ENCODE results near the gene YIF1A.
"Not testable (repeated sequence)": the region's sequence is repeated elsewhere in the genome, so short reads cannot be mapped to it uniquely, and the experiment has no call there.

The YIF1A gene

DNA sequence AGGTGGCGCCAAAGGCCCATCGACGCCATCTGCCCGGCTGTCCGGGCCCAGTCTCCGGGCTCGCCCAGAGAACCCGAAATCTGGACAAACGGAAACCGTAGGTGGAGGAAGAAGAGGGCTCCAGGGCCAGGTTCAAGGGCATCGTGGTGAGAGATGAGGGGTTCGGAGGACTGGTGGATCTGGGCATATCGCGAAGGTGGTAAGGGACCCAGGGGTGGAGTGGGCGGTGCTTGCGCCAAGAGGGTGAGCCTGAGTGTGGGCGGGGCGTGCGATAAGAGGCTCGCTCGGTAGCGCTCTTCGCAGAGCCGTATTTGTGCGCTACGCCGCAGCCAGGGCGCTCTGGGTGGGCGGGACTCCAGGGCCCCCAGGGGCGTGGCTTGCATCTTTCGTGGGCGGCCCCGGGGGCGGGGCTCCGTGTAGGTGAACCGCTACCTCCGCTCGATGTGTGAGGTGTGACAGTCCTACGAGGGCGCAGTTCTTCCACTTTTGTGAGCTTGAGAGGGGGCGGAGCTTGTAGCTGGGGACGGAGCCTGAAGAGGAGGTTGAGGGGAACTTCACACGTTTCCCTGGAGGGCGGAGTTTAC, 23.1 kb upstream of the YIF1A start:
- DNase-seq (ENCODE audit: low read depth in 2 of 3, low spot score in 2 of 3): peak; percentile 91 to 96 (median 95)

DNA sequence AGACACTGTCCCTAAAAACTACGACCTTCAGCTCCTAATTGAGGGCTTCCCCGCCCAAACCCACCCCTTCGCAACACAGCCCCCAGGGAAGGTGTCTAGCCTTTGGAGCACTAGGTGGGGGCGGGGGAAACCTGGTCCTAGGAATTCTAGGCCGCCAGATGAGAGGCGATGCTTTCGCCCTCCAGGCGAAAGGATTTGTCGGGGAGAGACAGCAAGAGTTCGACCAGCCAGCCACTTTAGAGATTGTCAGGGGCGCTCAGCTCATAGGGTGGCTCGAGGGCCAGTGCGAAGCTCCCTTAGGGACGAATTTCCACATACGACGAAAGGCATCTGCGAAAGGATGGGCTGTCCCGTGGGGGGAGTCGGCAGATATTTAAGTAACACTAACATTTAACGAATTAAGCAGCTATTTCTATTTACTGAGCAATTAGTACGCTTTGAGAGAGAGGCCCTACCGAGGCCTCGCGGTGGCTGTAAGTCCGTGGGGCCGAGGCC, 22.6 kb upstream of the YIF1A start:
- no peak for DNase-seq (ENCODE audit: low read depth in 2 of 3, low spot score in 2 of 3)

DNA sequence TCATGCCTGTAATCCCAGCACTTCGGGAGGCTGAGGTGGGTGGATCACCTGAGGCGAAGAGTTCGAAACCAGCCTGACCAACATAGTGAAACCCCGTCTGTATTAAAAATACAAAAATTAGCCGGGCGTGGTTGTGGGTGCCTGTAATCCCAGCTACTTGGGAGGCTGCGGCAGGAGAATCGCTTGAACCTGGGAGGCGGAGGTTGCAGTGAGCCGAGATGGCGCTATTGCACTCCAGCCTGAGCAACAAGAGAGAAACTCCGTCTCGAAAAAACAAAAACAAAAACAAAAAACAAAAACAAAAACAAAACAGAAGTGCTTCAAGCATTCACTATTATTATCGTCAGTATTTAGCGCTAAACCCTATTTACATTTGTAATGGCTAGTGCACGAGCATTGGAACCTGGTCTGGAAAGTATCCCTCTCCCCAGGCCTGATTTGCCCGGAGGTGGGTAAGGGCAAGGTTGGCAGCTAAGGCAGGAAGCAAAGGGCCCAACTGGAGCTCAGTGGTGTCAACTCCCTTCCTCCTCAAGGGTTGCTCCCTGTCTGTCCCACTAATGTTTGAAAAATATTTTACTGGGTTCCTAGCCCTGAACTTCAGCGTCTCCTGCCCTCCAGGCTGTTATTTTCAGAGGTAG, 22.0 kb upstream of the YIF1A start:
- DNase-seq (ENCODE audit: low read depth in 2 of 3, low spot score in 2 of 3): not testable (repeated sequence)

DNA sequence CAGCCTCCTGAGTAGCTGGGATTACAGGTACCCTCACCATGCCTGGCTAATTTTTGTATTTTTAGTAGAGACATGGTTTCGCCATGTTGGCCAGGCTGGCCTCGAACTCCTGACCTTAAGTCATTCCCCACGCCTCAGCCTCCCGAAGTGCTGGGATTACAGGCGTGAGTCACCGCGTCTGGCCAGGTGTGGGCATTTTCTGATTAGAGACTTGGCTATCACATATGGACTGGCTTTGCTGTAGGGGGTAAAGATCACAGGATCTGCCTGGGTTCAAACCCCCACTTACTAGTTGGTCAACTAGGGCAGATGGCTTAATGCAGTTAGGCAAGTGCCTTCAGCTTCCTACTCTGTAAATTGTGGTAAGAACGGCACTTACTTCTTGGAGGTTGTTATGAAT, 21.4 kb upstream of the YIF1A start:
- DNase-seq (ENCODE audit: low read depth in 2 of 3, low spot score in 2 of 3): no peak

DNA sequence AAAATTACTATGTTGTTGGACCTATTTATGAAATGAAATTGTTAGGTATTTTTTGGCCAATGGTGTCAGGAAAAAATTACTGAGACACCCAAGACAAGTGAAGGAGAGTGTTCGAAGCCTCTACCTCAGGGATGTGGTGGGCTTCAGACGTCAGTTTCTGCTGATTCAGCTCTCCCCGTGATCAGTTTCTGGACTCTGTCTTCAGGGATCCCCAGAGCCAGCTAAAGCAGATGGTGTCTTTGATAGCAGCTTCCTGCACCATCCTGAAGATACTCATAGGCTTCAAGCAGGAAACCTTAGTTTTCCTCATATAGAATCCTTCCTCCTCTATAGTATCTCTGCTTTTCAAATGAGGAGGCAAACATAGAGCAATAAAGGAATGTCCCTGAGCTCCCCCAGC, 20.5 kb upstream of the YIF1A start:
- DNase-seq (ENCODE audit: low read depth in 2 of 3, low spot score in 2 of 3): no peak

DNA sequence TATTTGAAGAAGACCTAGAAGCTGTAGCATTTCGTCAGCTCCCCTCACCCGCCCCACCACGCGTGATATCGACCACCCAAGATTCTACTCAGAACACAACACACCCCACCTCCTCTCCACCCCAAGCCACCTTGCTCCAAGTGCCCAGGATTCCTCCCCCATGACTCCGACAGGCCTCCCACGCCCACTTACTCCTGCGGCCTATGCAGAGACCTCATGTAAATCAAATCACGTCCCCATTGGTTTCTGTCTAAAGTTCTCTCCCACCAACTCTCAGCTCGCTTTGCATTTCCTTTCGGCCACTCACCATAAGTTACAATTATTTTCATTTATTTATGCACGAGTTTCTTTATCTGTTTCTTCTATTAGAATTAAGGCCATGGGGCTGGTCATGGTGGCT, 13.7 kb upstream of the YIF1A start:
- no peak for DNase-seq (ENCODE audit: low read depth in 2 of 3, low spot score in 2 of 3)

DNA sequence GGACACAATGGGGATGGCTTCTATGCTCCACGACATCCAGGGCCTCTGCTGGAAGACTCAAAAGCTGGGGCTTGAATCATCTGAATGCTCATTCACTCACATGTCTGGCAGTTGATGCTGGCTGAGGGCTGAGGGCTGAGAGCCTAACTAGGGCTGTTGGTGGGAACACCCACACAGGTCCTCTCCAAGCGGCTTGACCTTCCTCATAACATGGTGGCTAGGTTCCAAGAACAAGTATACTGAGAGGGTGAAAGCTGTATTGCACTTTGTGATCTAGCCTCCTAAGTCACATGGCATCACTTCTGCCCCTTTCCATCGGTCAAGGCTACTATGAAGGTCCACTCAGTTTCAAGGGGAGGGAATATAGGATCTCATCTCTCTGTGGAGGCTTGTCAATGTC, 10.2 kb upstream of the YIF1A start:
- no peak for DNase-seq (ENCODE audit: low read depth in 2 of 3, low spot score in 2 of 3)

DNA sequence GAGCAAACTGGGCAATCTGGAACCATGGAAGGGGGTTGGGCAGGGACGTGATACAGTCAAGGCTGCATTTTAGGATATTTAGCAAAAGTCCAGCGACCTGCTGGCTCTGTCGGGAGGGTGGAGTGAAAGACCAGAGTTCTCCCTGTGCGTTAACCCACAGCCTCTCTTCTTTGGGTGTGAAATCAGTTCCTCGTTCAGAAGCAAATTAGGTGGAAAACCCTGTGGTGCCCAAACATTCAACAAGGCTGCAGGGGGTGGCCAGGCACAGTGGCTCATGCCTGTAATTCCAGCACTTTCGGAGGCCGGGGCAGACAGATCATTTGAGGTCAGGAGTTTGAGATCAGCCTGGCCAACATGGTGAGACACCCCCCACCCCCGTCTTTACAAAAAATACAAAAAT, 8.7 kb upstream of the YIF1A start:
- no peak for DNase-seq (ENCODE audit: low read depth in 2 of 3, low spot score in 2 of 3)

DNA sequence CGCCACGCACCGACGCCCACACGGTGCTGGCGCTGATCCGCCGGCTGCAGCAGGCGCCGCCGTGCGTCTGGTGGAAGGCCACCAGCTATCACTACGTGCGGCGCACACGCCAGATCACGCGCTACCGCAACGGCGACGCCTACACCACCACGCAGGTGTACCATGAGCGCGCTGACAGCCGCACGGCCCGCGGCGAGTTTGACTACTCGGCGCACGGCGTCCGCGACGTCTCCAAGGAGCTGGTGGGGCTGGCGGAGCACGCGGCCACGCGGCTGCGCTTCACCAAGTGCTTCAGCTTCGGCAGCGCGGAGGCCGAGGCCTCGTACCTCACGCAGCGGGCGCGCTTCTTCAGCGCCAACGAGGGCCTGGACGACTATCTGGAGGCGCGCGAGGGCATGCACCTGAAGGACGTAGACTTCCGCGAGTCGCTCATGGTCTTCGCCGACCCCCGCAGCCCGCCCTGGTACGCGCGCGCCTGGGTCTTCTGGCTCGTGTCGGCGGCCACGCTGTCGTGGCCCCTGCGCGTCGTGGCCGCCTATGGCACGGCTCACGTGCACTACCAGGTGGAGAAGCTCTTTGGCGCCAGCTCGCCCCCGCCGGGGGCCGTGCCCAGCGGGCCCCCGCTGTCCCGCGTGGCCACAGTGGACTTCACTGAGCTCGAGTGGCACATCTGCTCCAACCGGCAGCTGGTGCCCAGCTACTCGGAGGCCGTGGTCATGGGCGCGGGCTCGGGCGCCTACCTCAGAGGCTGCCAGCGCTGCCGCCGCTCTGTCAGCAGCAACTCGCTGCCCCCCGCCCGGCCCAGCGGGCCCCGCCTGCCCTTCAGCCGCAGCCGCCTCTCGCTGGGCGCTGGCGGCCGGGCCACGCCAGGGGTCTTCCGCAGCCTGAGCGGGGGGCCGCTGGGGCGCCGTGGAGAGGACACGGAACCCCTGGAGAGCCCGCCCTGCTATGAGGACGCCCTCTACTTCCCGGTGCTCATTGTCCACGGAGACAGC, 6.0 kb upstream of the YIF1A start:
- DNase-seq (ENCODE audit: low read depth in 2 of 3, low spot score in 2 of 3): no peak

DNA sequence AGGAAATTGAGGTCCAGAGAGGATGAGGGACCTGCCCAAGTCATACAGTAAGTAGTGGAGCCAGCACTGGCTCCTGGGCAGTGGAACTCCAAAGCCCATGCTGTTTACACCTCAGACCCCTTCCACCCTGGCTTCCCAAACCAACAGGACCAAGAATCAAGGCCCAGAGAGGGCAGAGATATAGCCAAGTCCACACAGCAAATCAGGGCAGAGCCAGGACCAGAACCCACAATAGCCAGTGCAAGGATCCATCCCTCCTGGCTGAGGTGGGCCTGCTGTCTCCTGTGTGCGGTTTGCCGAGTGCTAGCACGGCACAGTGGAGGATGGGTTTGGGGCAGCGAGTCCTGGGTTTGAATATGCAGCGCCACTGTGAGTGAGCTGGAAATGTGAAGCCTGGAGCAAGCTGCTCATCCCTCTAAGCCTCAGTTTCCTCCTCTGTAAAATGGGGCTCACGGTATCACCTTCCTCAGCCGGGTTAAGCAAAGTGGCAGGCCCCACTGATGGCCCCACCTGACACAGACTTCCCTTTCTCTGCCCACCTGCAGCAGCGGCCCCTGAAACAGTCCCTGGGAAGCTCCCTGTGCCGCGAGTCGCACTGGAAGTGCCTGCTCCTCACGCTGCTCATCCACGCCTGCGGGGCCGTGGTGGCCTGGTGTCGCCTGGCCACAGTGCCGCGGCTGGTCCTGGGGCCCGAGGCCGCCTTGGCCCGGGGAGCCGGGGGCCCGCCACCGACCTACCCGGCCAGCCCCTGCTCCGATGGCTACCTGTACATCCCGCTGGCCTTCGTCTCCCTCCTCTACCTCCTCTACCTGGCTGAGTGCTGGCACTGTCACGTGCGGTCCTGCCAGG, 5.1 kb upstream of the YIF1A start:
- DNase-seq (ENCODE audit: low read depth in 2 of 3, low spot score in 2 of 3): no peak

DNA sequence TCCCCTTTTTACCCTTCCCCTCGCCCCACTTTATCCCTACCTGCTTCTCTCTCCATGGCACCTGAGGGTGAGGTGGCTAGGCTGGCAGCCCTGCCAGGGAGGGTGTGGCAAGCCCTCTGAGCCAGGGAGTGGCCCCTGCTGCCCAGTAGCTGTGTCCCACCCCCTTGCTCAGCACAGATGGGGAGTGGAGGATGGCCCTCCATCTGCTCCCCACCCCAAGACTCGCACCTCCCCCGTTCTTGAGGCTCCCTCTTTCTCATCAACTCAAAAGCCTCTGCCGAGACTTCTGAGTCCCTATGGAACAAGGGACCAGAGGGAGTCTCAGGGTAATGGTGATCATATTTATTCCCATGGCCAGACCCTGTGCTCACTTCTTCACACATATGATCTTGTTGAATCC, 4.4 kb upstream of the YIF1A start:
- no peak for DNase-seq (ENCODE audit: low read depth in 2 of 3, low spot score in 2 of 3)

DNA sequence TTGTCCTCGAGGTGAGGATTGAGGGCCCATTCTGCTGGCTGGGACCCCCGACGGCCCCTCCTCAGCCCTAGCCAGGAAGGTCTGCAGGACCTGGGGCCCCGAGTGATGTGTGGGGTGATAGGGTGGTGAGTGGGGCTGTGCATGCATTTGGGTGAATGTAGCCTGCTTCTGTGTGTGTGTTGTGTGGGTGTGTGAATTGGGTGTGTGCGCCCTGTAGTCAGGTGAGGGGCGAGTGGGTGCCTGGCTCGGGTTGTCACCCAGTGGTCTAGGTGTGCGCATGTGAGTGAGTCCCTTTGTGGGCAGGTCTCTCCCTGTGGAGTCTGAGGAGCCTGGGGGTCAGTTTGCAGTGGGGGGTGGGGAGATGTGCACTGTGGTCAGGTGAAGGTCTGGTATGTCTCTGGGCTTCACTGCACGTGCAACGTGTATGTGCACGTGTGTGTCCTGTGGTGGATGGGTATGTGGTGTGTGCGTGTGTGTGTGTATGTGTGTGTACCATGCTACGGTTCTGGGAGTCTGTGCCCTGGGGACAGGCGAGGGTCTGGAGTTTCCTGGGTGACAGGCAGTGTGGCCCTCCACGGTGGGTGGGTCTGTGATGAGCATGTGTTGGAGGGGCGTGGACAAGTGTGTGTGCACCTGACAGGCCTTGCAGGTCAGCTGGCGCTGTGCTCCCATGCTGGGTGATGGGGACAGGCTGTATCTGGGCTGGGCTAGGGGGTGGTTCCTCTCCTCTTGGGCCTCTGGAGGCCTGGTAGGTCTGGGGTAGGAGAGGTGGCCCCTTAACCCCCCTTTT, 3.8 kb upstream of the YIF1A start:
- no peak for DNase-seq (ENCODE audit: low read depth in 2 of 3, low spot score in 2 of 3)

DNA sequence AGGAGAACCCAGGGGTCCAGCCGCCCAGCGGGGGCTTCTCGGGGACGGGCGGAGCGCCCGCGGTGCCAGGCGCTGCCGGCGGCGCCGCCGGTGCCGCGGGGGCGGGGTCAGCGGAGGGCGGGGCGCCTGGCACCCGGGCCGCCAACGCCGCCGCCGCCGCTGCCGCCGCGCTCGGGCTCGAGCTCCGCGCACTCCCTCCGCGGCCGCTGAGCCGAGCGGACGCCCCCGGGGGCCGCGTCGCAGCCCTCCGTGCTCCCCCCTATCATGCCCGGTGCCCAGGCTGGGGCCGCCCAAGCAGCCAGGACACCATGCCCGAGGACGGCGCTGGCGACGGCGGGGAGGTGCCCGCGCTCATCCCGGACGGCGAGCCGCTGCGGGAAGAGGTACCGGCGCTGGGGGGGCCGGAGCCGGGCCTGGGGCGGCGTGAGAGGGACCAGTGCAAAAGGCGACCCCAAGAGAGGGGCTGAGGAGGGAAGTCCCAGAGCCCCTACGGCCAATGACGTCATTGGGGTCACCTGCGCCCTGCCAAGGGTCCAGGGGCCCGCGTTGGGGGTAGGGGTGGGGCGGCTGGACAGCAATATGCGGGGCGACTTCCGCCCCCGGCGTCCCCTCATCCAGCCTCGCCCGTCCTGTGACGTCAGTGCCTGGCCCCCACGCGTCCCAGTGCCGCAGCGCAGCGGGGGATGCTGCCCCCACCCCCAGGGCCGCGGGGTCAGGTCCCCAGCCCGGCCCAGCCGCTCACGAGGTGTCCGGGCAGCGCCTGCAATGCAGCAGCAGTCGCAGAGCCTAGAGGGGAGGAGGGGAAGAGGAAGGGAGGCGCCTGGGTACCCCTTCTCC, 3.0 kb upstream of the YIF1A start, which contains the start of gene TMEM151A:
Gene TMEM151A, plus strand, starts transcription at position 189 of the 837 bp plus-strand sequence. Its CDS starts 120 bp downstream, at position 309.
- no peak for DNase-seq (ENCODE audit: low read depth in 2 of 3, low spot score in 2 of 3)

DNA sequence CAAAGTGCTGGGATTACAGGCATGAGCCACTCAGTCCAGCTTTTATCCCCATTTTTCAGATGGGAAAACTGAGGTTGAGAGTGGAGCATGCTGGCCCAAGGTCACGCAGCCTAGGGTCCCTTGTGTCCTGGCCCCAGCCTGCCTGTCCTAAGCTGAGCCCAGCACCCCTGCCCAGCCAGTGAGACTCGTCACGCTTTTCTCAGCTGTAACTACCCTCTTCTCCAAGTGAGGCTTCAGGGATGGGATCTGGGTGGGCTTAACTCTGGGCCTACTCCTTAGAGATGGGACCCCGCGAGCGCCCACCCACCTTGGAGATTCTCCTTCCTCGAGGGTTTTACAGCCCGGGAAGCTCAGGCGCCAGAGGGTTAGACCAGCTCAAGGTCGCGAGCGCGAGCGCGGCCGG, 2.4 kb upstream of the YIF1A start:
- DNase-seq (ENCODE audit: low read depth in 2 of 3, low spot score in 2 of 3): no peak

DNA sequence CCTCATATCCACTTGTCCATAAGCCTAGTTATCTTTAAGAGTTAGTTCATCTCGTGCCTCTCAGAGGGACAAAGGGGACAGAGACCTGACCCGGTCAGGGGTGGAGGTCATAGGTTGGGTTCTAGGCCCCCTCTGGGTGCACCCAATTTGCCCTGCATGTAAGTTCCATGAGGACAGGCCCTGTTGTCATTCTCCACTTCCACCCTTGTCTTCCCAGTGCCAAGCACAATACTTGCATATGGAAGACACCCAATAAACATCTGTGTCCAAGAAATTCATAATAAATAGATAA, 1.3 kb upstream of the YIF1A start:
- DNase-seq (ENCODE audit: low read depth in 2 of 3, low spot score in 2 of 3): no peak

DNA sequence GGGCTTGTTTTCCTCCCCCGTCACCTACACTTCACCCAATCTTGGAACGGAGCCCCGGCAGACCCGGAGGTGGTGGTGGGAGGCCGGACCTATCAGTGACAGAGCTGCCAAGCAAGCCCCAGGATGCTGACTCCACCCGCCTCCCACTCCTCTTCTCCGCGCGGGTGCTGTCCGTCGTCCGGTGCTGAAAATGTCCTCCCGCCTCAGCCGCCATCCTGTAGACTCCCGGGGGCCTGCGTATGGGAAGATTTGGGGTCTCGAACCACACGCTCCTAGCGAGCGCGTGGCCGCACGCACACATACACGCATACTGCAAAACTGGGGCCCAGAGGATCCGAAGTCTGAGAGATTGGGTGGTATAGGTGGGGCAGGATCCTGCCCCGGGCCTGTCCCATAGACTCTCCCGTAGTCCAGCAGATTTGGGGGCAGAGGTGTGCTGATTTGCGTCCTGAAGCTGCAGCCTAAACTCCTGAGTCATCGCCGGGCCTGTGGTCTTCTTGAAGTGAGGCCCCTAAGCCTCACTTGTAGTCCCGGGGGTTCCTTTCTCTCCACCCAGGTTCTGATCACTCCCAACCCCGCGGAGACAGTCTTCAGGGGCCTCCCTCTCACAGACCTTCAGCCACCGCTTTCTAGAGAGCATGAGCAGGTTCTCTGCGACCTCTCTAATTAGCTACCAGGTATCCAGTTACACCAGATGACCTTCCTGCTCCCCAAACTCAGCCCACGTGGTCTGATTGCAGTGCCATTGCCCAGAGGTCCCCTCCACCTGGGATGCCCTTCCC, 796 bp upstream of the YIF1A start:
- peak in 1 of 3 experiments; percentile 69 for DNase-seq (ENCODE audit: low read depth in 2 of 3, low spot score in 2 of 3)

DNA sequence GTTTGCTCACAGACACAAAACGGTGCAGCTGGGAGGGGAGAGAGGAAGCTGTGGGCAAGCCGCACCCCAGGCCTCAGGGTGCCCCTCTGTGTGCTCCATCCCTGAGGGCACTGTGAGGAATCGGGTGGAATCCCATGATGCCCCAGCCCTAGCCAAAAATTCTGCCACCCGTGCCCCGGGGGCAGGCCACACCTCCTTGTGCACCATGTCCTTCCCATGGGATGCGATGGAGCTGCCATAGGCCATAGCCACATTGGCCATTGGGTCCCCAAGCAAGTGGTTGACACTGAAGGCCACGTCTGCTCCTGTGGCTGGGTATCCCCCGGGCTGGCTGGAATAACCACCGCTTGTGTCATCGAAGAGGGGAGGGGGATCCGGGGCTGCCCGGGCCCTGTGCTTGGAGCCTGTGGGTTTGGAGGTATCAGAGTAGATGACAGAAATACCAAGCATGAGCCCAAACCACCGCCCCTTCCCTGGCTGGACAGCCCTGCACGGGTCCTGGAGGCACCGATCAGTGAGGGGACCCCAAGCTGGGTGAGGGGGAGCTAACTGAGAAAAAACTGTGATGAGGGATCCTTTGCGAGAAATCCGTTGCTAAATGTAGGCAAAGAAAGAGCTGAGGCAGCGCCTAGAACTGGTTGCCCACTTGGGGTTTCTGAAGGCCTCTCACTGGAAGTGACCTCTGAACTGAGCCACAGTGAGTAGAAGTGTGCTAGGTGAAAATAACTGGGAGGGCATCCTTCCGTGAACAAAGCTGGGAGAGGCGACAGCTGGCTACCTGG, 863 bp downstream of the YIF1A start:
- no peak for DNase-seq (ENCODE audit: low read depth in 2 of 3, low spot score in 2 of 3)

All from activated CD8-positive, alpha-beta memory T cell treated with anti-CD3 and anti-CD28 coated beads for 48 hours (primary cell).